Gastrocnemius medialis (tissue), 4 donors: ENCODE data around the gene RERE. TPM values are rescaled to one million over a fixed set of nuclear protein-coding genes. Genes with fewer than 3 reads are reported as not detected.
"Not testable (repeated sequence)": the region's sequence is repeated elsewhere in the genome, so short reads cannot be mapped to it uniquely, and the experiment has no call there.

ENCODE experiments used
- ATAC-seq, 2 donors: fragments of 150-250 bp; one replicate each; pipeline ENCODE4 v1.9.1; 2016
- DNase-seq, 2 donors: peaks; one replicate each; pipeline ENCODE4 v3.0.0-alpha.2; 2019
- H3K27ac ChIP-seq, 4 donors: fragments of 200-600 bp; sonication (generic); 1 replicate in 1 of 4; 2 replicates in 3 of 4; pipeline ENCODE4 v1.5.1; 2016 to 2018; ENCODE audit warnings: mild to moderate bottlenecking in 2 of 4, moderate library complexity in 1 of 4
- H3K27me3 ChIP-seq, 3 donors: fragments of 200-600 bp; sonication (generic) in 2 of 3; 1 replicate in 1 of 3; 2 replicates in 2 of 3; pipeline versions ENCODE4 v1.5.1 to v1.6.0; 2016 to 2019; ENCODE audit warnings: mild to moderate bottlenecking in 1 of 3, moderate library complexity in 1 of 3
- H3K36me3 ChIP-seq, 2 donors: fragments of 200-600 bp; sonication (generic) in 1 of 2; one replicate each; pipeline ENCODE4 v1.5.1; 2017 to 2018
- H3K4me1 ChIP-seq, 2 donors: fragments of 200-600 bp; sonication (generic) in 1 of 2; one replicate each; pipeline ENCODE4 v1.5.1; 2016 to 2017; ENCODE audit warnings: mild to moderate bottlenecking in 2 of 2
- H3K4me3 ChIP-seq, 4 donors: fragments of 200-600 bp; sonication (generic) in 3 of 4; 1 replicate in 1 of 4; 2 replicates in 3 of 4; pipeline ENCODE4 v1.5.1; 2016 to 2019; ENCODE audit warnings: mild to moderate bottlenecking in 2 of 4
- H3K9me3 ChIP-seq, 3 donors: fragments of 200-600 bp; sonication (generic) in 2 of 3; 1 replicate in 1 of 3; 2 replicates in 2 of 3; pipeline ENCODE4 v1.5.1; 2016 to 2019
- CTCF ChIP-seq, 5 experiments: fragments of 450-650 bp in 3 of 5; fragments of 200-600 bp in 2 of 5; sonication (generic) in 2 of 5; IDR thresholded peaks in 4 of 5; conservative IDR thresholded peaks in 1 of 5; 1 replicate in 4 of 5; 2 replicates in 1 of 5; pipeline ENCODE4 v1.5.1; 2016 to 2019; ENCODE audit warnings: antibody characterized with exemption in 5 of 5, mild to moderate bottlenecking in 3 of 5, moderate library complexity in 3 of 5
- POLR2A ChIP-seq, 2 donors: fragments of 450-650 bp; IDR thresholded peaks; one replicate each; pipeline ENCODE4 v1.6.1; 2017; ENCODE audit warnings: antibody characterized with exemption in 2 of 2, mild to moderate bottlenecking in 2 of 2, moderate library complexity in 2 of 2
- in situ Hi-C, 4 donors: fragments of 200-750 bp; cut with MboI; loops; one replicate each; pipeline versions ENCODE4 v1.15.0 to v1.8.0; 2017; ENCODE audit warnings: low sequenced_read_pairs in 4 of 4
- intact Hi-C: fragments of 100-400 bp; cut with DNase I; formaldehyde crosslinking; loops from one replicate; pipeline ENCODE4 v1.15.1; 2023; ENCODE audit warnings: low total_unique reads
- total RNA-seq, 4 donors: library from RNA; depleted of rRNA; stranded (reverse); fragments of >200 nt; gene quantifications; one replicate each; pipeline versions ENCODE4 v1.1.0 to v1.2.3, GENCODE V29; 2016

The RERE gene
- total RNA-seq, 4 donors from 2014 or later, result 60.8 to 106 (median 102) TPM

GRCh38 chr1:8628606-8629005 lies 188.8 kb downstream of the RERE start:
- ATAC-seq, result no peak
- intact Hi-C loops (no loop called here), in situ Hi-C loops (no loop called here)
- Histone ChIP-seq H3K27ac (no peak overlapping the region), H3K4me1 (peaks cover 27 to 40% of the 10 kb centered on the region in 2 donors), H3K27me3 (no peaks in the 10 kb centered on the region), H3K36me3 (no peaks in the 10 kb centered on the region), H3K9me3 (no peaks in the 10 kb centered on the region), H3K4me3 (no peak overlapping the region)
- TF ChIP-seq POLR2A (IDR thresholded peaks at IDR 0.05) (no peak), CTCF (IDR thresholded peaks at IDR 0.05 in 4 of 5, conservative IDR thresholded peaks at IDR 0.05 in 1 of 5) (no peak)
- DNase-seq, result no peak

GRCh38 chr1:8627728-8628127 lies 189.7 kb downstream of the RERE start:
- intact Hi-C loops, result no loop called here
- in situ Hi-C loops, result no loop called here

GRCh38 chr1:8625981-8626898 lies 191.2 kb downstream of the RERE start:
- Histone ChIP-seq H3K27me3 (no peaks in the 10 kb centered on the region), H3K4me1 (peaks cover 20 to 26% of the 10 kb centered on the region in 2 donors), H3K36me3 (no peaks in the 10 kb centered on the region), H3K9me3 (no peaks in the 10 kb centered on the region), H3K27ac (no peak overlapping the region), H3K4me3 (no peak overlapping the region)
- no peak for ATAC-seq
- intact Hi-C loops (no loop called here), in situ Hi-C loops (no loop called here)
- DNase-seq, result no peak
- TF ChIP-seq POLR2A (IDR thresholded peaks at IDR 0.05), result no peak
- no peak for TF ChIP-seq CTCF (IDR thresholded peaks at IDR 0.05 in 4 of 5, conservative IDR thresholded peaks at IDR 0.05 in 1 of 5)

More at GRCh38 chr1:8627728-8628127, 189.7 kb downstream of the RERE start:
- Histone ChIP-seq H3K9me3 (no peaks in the 10 kb centered on the region), H3K36me3 (no peaks in the 10 kb centered on the region), H3K4me1 (peaks cover 27 to 40% of the 10 kb centered on the region in 2 donors), H3K27me3 (no peaks in the 10 kb centered on the region), H3K4me3 (no peak overlapping the region), H3K27ac (no peak overlapping the region)
- no peak for ATAC-seq
- DNase-seq, result no peak
- no peak for TF ChIP-seq POLR2A (IDR thresholded peaks at IDR 0.05)
- TF ChIP-seq CTCF (IDR thresholded peaks at IDR 0.05 in 4 of 5, conservative IDR thresholded peaks at IDR 0.05 in 1 of 5), result no peak

- no peaks in the 10 kb centered on the region for H3K36me3 ChIP-seq
Measured at GRCh38 chr1:8625491-8625890, 191.9 kb downstream of the RERE start.

GRCh38 chr1:8623651-8624192 lies 193.7 kb downstream of the RERE start:
- in situ Hi-C loops, H3K4me1 ChIP-seq, DNase-seq, H3K27me3 ChIP-seq, H3K27ac ChIP-seq, H3K4me3 ChIP-seq, H3K36me3 ChIP-seq, intact Hi-C loops, ATAC-seq, H3K9me3 ChIP-seq: not testable (repeated sequence)

More at GRCh38 chr1:8625491-8625890, 191.9 kb downstream of the RERE start:
- in situ Hi-C loops (no loop called here), intact Hi-C loops (no loop called here)
- DNase-seq (no peak), ATAC-seq (no peak)
- H3K4me1 ChIP-seq, result peaks cover 15 to 21% of the 10 kb centered on the region in 2 donors
- H3K27me3 ChIP-seq, result no peaks in the 10 kb centered on the region
- H3K9me3 ChIP-seq, result no peaks in the 10 kb centered on the region
- TF ChIP-seq POLR2A (IDR thresholded peaks at IDR 0.05) (no peak), CTCF (IDR thresholded peaks at IDR 0.05 in 4 of 5, conservative IDR thresholded peaks at IDR 0.05 in 1 of 5) (no peak)
- H3K4me3 ChIP-seq, result no peak overlapping the region
- no peak overlapping the region for H3K27ac ChIP-seq

- H3K36me3 ChIP-seq, in situ Hi-C loops, H3K4me1 ChIP-seq, ATAC-seq, DNase-seq, intact Hi-C loops, H3K27me3 ChIP-seq, H3K27ac ChIP-seq, H3K9me3 ChIP-seq, H3K4me3 ChIP-seq: not testable (repeated sequence)
Measured at GRCh38 chr1:8621785-8622348, 195.6 kb downstream of the RERE start.

GRCh38 chr1:8621034-8621582 lies 196.3 kb downstream of the RERE start:
- H3K36me3 ChIP-seq, ATAC-seq, H3K4me3 ChIP-seq, DNase-seq, H3K9me3 ChIP-seq, in situ Hi-C loops, intact Hi-C loops, H3K27me3 ChIP-seq, H3K4me1 ChIP-seq, H3K27ac ChIP-seq: not testable (repeated sequence)
